ENCODE data around the gene KAZN.

Gene KAZN

DNA sequence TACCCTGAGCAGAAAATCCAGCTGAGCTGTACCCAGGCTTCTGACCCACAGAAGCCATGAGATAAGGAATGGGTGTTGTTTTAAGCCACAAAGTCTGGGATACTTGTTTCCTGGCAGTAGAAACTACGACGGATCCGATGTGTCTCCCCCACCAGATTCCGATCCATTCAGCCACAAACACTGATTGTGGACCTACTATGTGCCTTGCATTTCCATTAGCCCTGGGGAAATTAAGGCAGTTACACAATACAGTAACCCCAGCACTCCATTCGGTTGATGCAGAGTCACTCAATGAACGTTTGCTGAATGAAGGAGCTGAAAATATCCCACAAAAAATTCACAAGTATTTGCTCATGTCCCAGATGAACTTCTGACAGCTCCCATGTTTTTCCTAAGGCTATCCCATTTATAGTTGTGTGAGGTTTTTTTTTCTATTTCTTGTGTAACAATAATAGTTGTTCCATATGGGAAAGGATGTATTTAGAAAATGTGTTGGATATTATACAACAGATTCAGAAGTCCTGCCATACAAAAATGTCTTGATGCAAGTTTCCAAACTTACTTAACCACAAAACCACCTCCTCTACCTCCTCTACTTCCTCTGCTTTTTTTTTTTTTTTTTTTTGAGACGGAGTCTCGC is 29.6 kb upstream of the KAZN start:
- TF ChIP-seq TCF12 (IDR thresholded peaks at IDR 0.05; ENCODE audit: low read depth): no peak
- no peak for TF ChIP-seq NFIC (IDR thresholded peaks at IDR 0.05)
- no peak for TF ChIP-seq FOXM1 (IDR thresholded peaks at IDR 0.05; ENCODE audit: borderline replicate concordance, low read depth)
- TF ChIP-seq, protein P1, sequence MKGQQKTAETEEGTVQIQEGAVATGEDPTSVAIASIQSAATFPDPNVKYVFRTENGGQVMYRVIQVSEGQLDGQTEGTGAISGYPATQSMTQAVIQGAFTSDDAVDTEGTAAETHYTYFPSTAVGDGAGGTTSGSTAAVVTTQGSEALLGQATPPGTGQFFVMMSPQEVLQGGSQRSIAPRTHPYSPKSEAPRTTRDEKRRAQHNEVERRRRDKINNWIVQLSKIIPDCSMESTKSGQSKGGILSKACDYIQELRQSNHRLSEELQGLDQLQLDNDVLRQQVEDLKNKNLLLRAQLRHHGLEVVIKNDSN (IDR thresholded peaks at IDR 0.05): no peak
- TF ChIP-seq EGR1 (IDR thresholded peaks at IDR 0.05): no peak
- TF ChIP-seq, protein P2, sequence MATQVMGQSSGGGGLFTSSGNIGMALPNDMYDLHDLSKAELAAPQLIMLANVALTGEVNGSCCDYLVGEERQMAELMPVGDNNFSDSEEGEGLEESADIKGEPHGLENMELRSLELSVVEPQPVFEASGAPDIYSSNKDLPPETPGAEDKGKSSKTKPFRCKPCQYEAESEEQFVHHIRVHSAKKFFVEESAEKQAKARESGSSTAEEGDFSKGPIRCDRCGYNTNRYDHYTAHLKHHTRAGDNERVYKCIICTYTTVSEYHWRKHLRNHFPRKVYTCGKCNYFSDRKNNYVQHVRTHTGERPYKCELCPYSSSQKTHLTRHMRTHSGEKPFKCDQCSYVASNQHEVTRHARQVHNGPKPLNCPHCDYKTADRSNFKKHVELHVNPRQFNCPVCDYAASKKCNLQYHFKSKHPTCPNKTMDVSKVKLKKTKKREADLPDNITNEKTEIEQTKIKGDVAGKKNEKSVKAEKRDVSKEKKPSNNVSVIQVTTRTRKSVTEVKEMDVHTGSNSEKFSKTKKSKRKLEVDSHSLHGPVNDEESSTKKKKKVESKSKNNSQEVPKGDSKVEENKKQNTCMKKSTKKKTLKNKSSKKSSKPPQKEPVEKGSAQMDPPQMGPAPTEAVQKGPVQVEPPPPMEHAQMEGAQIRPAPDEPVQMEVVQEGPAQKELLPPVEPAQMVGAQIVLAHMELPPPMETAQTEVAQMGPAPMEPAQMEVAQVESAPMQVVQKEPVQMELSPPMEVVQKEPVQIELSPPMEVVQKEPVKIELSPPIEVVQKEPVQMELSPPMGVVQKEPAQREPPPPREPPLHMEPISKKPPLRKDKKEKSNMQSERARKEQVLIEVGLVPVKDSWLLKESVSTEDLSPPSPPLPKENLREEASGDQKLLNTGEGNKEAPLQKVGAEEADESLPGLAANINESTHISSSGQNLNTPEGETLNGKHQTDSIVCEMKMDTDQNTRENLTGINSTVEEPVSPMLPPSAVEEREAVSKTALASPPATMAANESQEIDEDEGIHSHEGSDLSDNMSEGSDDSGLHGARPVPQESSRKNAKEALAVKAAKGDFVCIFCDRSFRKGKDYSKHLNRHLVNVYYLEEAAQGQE (IDR thresholded peaks at IDR 0.05; ENCODE audit: low read depth): no peak
- TF ChIP-seq EP300 (IDR thresholded peaks at IDR 0.05; ENCODE audit: borderline replicate concordance): no peak

DNA sequence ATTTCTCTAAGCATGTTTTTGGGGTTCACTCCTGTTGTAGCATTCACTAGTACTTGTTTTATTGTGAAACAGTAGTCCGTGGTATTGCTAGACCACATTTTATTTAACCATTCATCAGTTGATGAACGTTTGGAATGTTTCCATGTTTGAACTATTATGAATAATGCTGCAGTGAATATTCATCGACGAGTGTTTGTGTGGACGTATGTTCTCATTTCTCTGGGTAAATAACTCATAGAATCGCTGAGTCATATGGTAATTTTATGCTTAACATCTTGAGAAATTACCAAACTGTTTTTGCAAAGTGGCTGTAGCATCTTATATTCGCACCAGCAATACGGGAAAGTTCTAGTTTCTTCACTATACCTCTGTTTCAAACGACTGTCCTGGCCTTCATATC is 28.0 kb upstream of the KAZN start:
- TF ChIP-seq EP300 (IDR thresholded peaks at IDR 0.05; ENCODE audit: borderline replicate concordance) (no peak), ZBTB7A (IDR thresholded peaks at IDR 0.05; ENCODE audit: low read depth) (no peak), NFIC (IDR thresholded peaks at IDR 0.05) (no peak), CEBPB (IDR thresholded peaks at IDR 0.05) (no peak), YY1 (IDR thresholded peaks at IDR 0.05; ENCODE audit: low read depth) (no peak)
- TF ChIP-seq, protein P3, sequence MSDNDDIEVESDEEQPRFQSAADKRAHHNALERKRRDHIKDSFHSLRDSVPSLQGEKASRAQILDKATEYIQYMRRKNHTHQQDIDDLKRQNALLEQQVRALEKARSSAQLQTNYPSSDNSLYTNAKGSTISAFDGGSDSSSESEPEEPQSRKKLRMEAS (IDR thresholded peaks at IDR 0.05): no peak
- TF ChIP-seq, protein P1 (IDR thresholded peaks at IDR 0.05): no peak

DNA sequence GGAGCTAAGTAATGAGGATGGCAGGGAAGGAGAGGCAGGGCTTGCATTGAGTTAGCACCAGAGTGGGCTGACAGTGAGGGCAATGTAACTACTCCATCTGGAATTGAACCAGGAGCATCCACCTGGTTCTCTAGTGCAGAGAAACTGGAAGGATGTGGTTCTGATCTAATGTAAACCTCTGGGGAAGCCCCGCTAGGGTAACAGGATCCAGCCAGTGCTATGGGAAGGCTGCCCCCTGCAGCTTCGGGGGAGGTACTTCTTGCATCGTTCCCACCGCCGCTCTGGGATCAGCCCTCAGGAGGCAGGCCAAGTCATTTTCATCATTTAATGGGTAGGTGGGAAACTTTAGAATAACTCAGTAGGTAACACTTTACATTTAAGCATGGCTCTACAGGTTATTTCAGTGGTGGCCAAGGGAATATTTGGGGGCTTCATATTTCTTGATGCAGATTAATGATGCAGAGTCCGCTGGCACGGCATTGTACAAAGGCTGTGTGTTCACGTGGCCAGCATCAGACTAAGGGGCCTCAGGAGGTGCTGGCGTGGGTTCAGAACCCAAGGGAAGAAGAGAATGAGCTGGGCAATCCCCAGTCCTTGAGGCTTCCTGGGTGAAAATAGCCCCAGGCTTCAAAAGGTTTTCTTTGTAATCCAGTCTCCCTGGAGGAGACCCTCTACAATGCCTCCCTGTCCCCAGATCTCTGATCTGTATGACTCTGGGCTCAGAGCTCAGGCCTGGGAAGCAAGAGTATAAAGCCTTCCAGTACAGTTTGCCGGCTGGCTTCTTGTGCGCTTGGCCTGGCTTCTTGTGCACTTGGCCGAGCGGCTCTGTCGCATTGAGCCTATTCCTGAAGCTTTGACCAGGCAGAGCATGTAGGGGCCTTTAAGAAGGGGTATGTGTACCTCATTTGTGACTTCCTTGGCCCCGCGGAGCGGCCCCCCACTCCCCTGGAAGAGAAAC is 26.4 kb upstream of the KAZN start:
- TF ChIP-seq RAD21 (IDR thresholded peaks at IDR 0.05; ENCODE audit: low read depth) (peak; percentile 20; the same call in 1 of the 2 replicates), EP300 (IDR thresholded peaks at IDR 0.05; ENCODE audit: borderline replicate concordance) (no peak)

- TF ChIP-seq, protein P3 (IDR thresholded peaks at IDR 0.05): no peak
- no peak for TF ChIP-seq YY1 (IDR thresholded peaks at IDR 0.05; ENCODE audit: low read depth)
- TF ChIP-seq, protein P2 (IDR thresholded peaks at IDR 0.05; ENCODE audit: low read depth): no peak
- no peak for TF ChIP-seq EP300 (IDR thresholded peaks at IDR 0.05; ENCODE audit: borderline replicate concordance)
- TF ChIP-seq, protein P1 (IDR thresholded peaks at IDR 0.05): no peak
- TF ChIP-seq TAF1 (IDR thresholded peaks at IDR 0.05; ENCODE audit: low read depth): no peak
- no peak for TF ChIP-seq CREB1 (IDR thresholded peaks at IDR 0.05; ENCODE audit: low read depth)
- no peak for TF ChIP-seq TCF12 (IDR thresholded peaks at IDR 0.05; ENCODE audit: low read depth)
- TF ChIP-seq RAD21 (IDR thresholded peaks at IDR 0.05; ENCODE audit: low read depth): no peak
- TF ChIP-seq ZBTB7A (IDR thresholded peaks at IDR 0.05; ENCODE audit: low read depth): no peak
Measured at GRCh38 chr1:14572861-14573260, 25.6 kb upstream of the KAZN start.

DNA sequence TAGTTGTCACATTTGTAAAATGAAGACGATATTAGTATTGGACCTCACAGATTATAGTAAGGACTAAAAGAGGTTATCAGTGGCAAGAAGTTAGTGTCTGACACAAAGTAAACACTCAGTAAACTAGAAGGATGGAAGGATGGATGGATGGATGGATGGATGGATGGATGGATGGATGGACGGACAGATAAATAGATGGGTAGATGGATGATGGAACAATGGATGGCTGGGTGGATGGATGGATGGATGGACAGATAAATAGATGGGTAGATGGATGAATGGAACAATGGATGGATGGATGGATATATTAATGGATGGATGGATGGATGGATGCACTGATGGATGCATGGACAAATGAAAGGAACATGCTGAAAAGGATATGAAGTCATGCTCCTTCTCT is 22.3 kb upstream of the KAZN start:
- TF ChIP-seq CREB1 (IDR thresholded peaks at IDR 0.05; ENCODE audit: low read depth) (no peak), TCF12 (IDR thresholded peaks at IDR 0.05; ENCODE audit: low read depth) (no peak), YY1 (IDR thresholded peaks at IDR 0.05; ENCODE audit: low read depth) (no peak), CEBPB (IDR thresholded peaks at IDR 0.05) (no peak), EP300 (IDR thresholded peaks at IDR 0.05; ENCODE audit: borderline replicate concordance) (no peak), EGR1 (IDR thresholded peaks at IDR 0.05) (no peak), NFIC (IDR thresholded peaks at IDR 0.05) (no peak)
- TF ChIP-seq, protein P2 (IDR thresholded peaks at IDR 0.05; ENCODE audit: low read depth): no peak
